HepG2 (cell line): ENCODE data around the gene ABCA3. TPM values are rescaled to one million over a fixed set of nuclear protein-coding genes. Genes with fewer than 3 reads are reported as not detected.

ENCODE experiments used
- ATAC-seq: fragments of 200-7000 bp; cut with Tn5 transposase; 3 replicates; pipeline ENCODE4 v1.9.1; 2020; ENCODE audit warnings: mild to moderate bottlenecking, moderate library complexity
- BruUV-seq: library from RNA; stranded (reverse); fragments of 400-500 nt; replicated peaks from 2 replicates; lab custom pipeline; 2021; lab: Mats Ljungman, UMichigan
- CTCF ChIA-PET: fragments of 300-600 bp; formaldehyde crosslinking; extraction: SDS; loops from one replicate; lab custom pipeline; 2021; ENCODE audit warnings: low total read pairs, inconsistent platforms, low intra/inter-chr PET ratio; lab: Yijun Ruan, JAX
- POLR2A ChIA-PET: fragments of 350-600 bp; sonication (Branson Sonifier 250); formaldehyde crosslinking; loops from one replicate; lab custom pipeline; 2020; ENCODE audit warnings: antibody characterized with exemption, inconsistent platforms; lab: Yijun Ruan, JAX
- DNase-seq: peaks from one replicate; pipeline ENCODE4 v3.0.0-alpha.2; 2015; ENCODE audit warnings: low spot score
- FAIRE-seq: peaks from 3 replicates; lab custom pipeline; 2011; peaks lifted over from hg19 to GRCh38; lab: Jason Lieb, UNC
- H2AFZ ChIP-seq: one replicate; pipeline ENCODE4 v1.6.1; 2011; ENCODE audit warnings: low read length, inconsistent platforms
- H3K27ac ChIP-seq: fragments of 300-600 bp; 3 replicates; pipeline ENCODE4 v1.8.0; 2011; ENCODE audit warnings: mixed run types, mild to moderate bottlenecking, mixed read lengths, low read length, inconsistent platforms; ENCODE audit not compliant: insufficient read depth; ENCODE audit errors: extremely low read length
- H3K27me3 ChIP-seq, 2 experiments: fragments of 200-600 bp in 1 of 2; 2 replicates in 1 of 2; 3 replicates in 1 of 2; pipeline versions ENCODE4 v1.6.0 to v1.8.0; 2011; ENCODE audit warnings: low read length in 2 of 2, mild to moderate bottlenecking in 2 of 2, moderate library complexity in 2 of 2, inconsistent platforms in 1 of 2; ENCODE audit not compliant: insufficient read depth in 2 of 2, control insufficient read depth in 1 of 2
- H3K36me3 ChIP-seq, 2 experiments: fragments of 200-600 bp in 1 of 2; replicated peaks in 1 of 2; 2 replicates in 1 of 2; 3 replicates in 1 of 2; pipeline versions ENCODE4 v1.5.1 to v1.8.0; 2011; ENCODE audit warnings: low read length in 2 of 2, inconsistent platforms in 1 of 2; ENCODE audit not compliant: insufficient read depth in 2 of 2, control insufficient read depth in 1 of 2
- H3K4me1 ChIP-seq: 2 replicates; pipeline ENCODE4 v1.5.1; 2012; ENCODE audit warnings: low read length, inconsistent platforms; ENCODE audit not compliant: insufficient read depth
- H3K4me2 ChIP-seq: 2 replicates; pipeline ENCODE4 v1.6.0; 2011; ENCODE audit warnings: low read depth, low read length, inconsistent platforms
- H3K4me3 ChIP-seq, 3 experiments: fragments of 200-600 bp in 1 of 3; sonication (generic), shearing (Covaris generic) in 1 of 3; replicated peaks in 1 of 3; 2 replicates each; pipeline ENCODE4 v1.5.1; 2011 to 2016; ENCODE audit warnings: low read length in 3 of 3, inconsistent platforms in 2 of 3, low read depth in 2 of 3, mild to moderate bottlenecking in 2 of 3, control low read depth in 1 of 3, mixed read lengths in 1 of 3; ENCODE audit not compliant: insufficient read depth in 1 of 3
- H3K79me2 ChIP-seq: one replicate; pipeline ENCODE4 v1.6.1; 2011; ENCODE audit warnings: low read length, inconsistent platforms; ENCODE audit not compliant: insufficient read depth
- H3K9ac ChIP-seq: 2 replicates; pipeline ENCODE4 v1.6.0; 2011; ENCODE audit warnings: mild to moderate bottlenecking, low read depth, low read length, inconsistent platforms; ENCODE audit not compliant: insufficient read depth
- H3K9me3 ChIP-seq: 2 replicates; pipeline ENCODE4 v1.5.1; 2012; ENCODE audit warnings: mild to moderate bottlenecking, low read length
- H4K20me1 ChIP-seq: 2 replicates; pipeline ENCODE4 v1.6.0; 2011; ENCODE audit warnings: inconsistent platforms, mild to moderate bottlenecking, low read length, moderate library complexity; ENCODE audit not compliant: insufficient read depth
- ARHGAP35 ChIP-seq: sonication (generic); formaldehyde crosslinking; IDR thresholded peaks from 2 replicates; pipeline ENCODE4 v1.9.0; 2022; ENCODE audit warnings: mild to moderate bottlenecking, inconsistent platforms, moderate library complexity, missing genetic modification reagents, borderline replicate concordance
- CENPX ChIP-seq: sonication (generic); formaldehyde crosslinking; IDR thresholded peaks from 2 replicates; pipeline ENCODE4 v1.9.0; 2021; ENCODE audit warnings: mild to moderate bottlenecking, missing genetic modification reagents, moderate library complexity
- FOXJ3 ChIP-seq: sonication (generic); formaldehyde crosslinking; IDR thresholded peaks from 2 replicates; pipeline ENCODE4 v1.4.0; 2020; ENCODE audit warnings: missing genetic modification reagents, mild to moderate bottlenecking, borderline replicate concordance
- HNRNPK ChIP-seq: fragments of 200-400 bp; formaldehyde crosslinking; IDR thresholded peaks from 2 replicates; pipeline ENCODE4 v1.6.1; 2018; ENCODE audit warnings: low read length, low read depth, moderate library complexity, mild to moderate bottlenecking; ENCODE audit not compliant: poor library complexity, severe bottlenecking
- KLF6 ChIP-seq: IDR thresholded peaks from 2 replicates; pipeline ENCODE4 v1.8.0; 2016; ENCODE audit warnings: missing biosample characterization, missing genetic modification reagents
- MAF1 ChIP-seq: sonication (generic); formaldehyde crosslinking; IDR thresholded peaks from 2 replicates; pipeline ENCODE4 v1.5.0; 2020; ENCODE audit warnings: missing genetic modification reagents, borderline replicate concordance
- MIXL1 ChIP-seq: IDR thresholded peaks from 2 replicates; pipeline ENCODE4 v1.6.1; 2016
- PCBP1 ChIP-seq: fragments of 200-400 bp; formaldehyde crosslinking; IDR thresholded peaks from 2 replicates; pipeline ENCODE4 v1.6.1; 2017; ENCODE audit warnings: mild to moderate bottlenecking, low read depth, low read length, borderline replicate concordance
- PLRG1 ChIP-seq: fragments of 450-650 bp; conservative IDR thresholded peaks from 2 replicates; pipeline ENCODE4 v1.6.1; 2016
- RORA ChIP-seq: sonication (generic); formaldehyde crosslinking; IDR thresholded peaks from 2 replicates; pipeline ENCODE4 v1.5.0; 2020; ENCODE audit warnings: mild to moderate bottlenecking, missing genetic modification reagents, moderate library complexity
- ZBTB1 ChIP-seq: sonication (generic); formaldehyde crosslinking; IDR thresholded peaks from 2 replicates; pipeline ENCODE4 v1.4.0; 2020; ENCODE audit warnings: missing genetic modification reagents, borderline replicate concordance
- ZFP37 ChIP-seq: sonication (generic); formaldehyde crosslinking; IDR thresholded peaks from 2 replicates; pipeline ENCODE4 v1.4.0; 2020; ENCODE audit warnings: missing genetic modification reagents, borderline replicate concordance
- ZNF101 ChIP-seq: sonication (generic); formaldehyde crosslinking; IDR thresholded peaks from 2 replicates; pipeline ENCODE4 v1.4.0; 2020; ENCODE audit warnings: mild to moderate bottlenecking, low read depth, missing genetic modification reagents, borderline replicate concordance
- ZNF562 ChIP-seq: sonication (generic); formaldehyde crosslinking; IDR thresholded peaks from 2 replicates; pipeline ENCODE4 v1.8.0; 2022; ENCODE audit warnings: missing genetic modification reagents, borderline replicate concordance
- ZNF780A ChIP-seq: sonication (generic); formaldehyde crosslinking; IDR thresholded peaks from 2 replicates; pipeline ENCODE4 v1.8.0; 2022; ENCODE audit warnings: mild to moderate bottlenecking, missing genetic modification reagents, moderate library complexity
- ZSCAN22 ChIP-seq: sonication (generic); formaldehyde crosslinking; IDR thresholded peaks from 2 replicates; pipeline ENCODE4 v1.4.0; 2020; ENCODE audit warnings: mild to moderate bottlenecking, missing genetic modification reagents
- ZSCAN25 ChIP-seq: sonication (generic); formaldehyde crosslinking; IDR thresholded peaks from 2 replicates; pipeline ENCODE4 v1.8.0; 2022; ENCODE audit warnings: mild to moderate bottlenecking, missing genetic modification reagents
- WGBS: methylation state at CpG from one replicate; pipeline ENCODE4 v1.1.6; 2017; ENCODE audit warnings: low lambda C conversion rate; 5-methylcytosine and 5-hydroxymethylcytosine counted together
- in situ Hi-C: cut with HindIII; loops from 2 replicates; pipeline ENCODE4 v1.10.0; 2017; ENCODE audit warnings: low pct_unique_long_range_greater_than_20kb; ENCODE audit not compliant: extremely low pct_ligation_motif_present
- intact Hi-C: fragments of 100-400 bp; cut with micrococcal nuclease; formaldehyde crosslinking; loops from one replicate; pipeline ENCODE4 v1.10.0; 2022; ENCODE audit not compliant: unreplicated experiment
- polyA plus RNA-seq, 8 experiments: library from polyadenylated mRNA; depleted of rRNA in 3 of 8; stranded (reverse) in 7 of 8; unstranded in 1 of 8; fragments of >200 nt; fragmentation: Illumina TruSeq in 4 of 8; extraction: Trizol in 4 of 8; gene quantifications; 2 replicates each; pipeline versions ENCODE4 v1.2.1 to v1.2.3, GENCODE V29; 2011 to 2016; ENCODE audit warnings: low read depth in 4 of 8, missing spikeins in 1 of 8, mixed read lengths in 1 of 8; ENCODE audit not compliant: insufficient read depth in 1 of 8
- total RNA-seq, 5 experiments: library from RNA; depleted of rRNA; stranded (reverse); fragments of >200 nt; fragmentation: Illumina TruSeq; extraction: Trizol; gene quantifications; 2 replicates each; pipeline ENCODE4 v1.2.3, GENCODE V29; 2016; ENCODE audit warnings: low read depth in 1 of 5
- TF ChIP-seq, protein P1 (sequence below): sonication (generic); formaldehyde crosslinking; IDR thresholded peaks from 2 replicates; pipeline ENCODE4 v1.9.0; 2021; ENCODE audit warnings: missing genetic modification reagents, mild to moderate bottlenecking, borderline replicate concordance
- TF ChIP-seq, protein P2 (sequence below): sonication (generic); formaldehyde crosslinking; IDR thresholded peaks from 2 replicates; pipeline ENCODE4 v1.5.1; 2020; ENCODE audit warnings: missing genetic modification reagents, mild to moderate bottlenecking, borderline replicate concordance
- TF ChIP-seq, protein P3 (sequence below): sonication (generic); formaldehyde crosslinking; IDR thresholded peaks from 2 replicates; pipeline ENCODE4 v1.8.0; 2022; ENCODE audit warnings: mild to moderate bottlenecking, missing genetic modification reagents

The ABCA3 gene
- total and polyA plus RNA-seq, 2 of the 13 experiments (the other 11 are each of a cell fraction or from before 2014, with no cell fraction given) = 0.60 to 1.5 TPM

DNA sequence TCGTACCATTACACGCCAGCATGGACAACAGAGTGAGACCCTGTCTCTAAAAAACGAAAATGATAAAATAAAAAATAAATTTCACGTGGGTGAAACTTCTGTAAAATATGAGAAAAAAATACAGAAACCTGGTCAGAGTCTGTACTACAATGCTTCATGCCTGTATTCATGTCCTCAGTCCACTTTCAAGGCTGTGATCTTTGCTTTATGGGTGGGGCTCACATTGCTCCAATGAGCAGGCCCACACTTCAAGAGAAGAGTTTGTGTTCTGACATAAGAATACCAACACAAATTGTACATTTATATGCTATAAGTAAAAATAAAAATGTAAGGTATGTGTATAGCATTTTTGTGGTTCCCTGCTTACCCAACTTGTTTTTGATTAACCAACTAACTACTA is 32.2 kb upstream of the ABCA3 start:
- in situ Hi-C loops = no loop called here
- no peaks in the 10 kb centered on the region for H3K79me2 ChIP-seq
- no peak for TF ChIP-seq ARHGAP35
- TF ChIP-seq ZFP37 (CRISPR knock-in tag) = no peak
- no peak for TF ChIP-seq ZSCAN22
- TF ChIP-seq ZNF101 (CRISPR knock-in tag) = no peak
- TF ChIP-seq PCBP1 = no peak
- no peak for TF ChIP-seq ZNF562 (CRISPR knock-in tag)
- no peak for TF ChIP-seq KLF6 (CRISPR knock-in tag)
- TF ChIP-seq ZSCAN25 (CRISPR knock-in tag) = no peak
- TF ChIP-seq ZBTB1 (CRISPR knock-in tag) = no peak
- TF ChIP-seq, protein P1, sequence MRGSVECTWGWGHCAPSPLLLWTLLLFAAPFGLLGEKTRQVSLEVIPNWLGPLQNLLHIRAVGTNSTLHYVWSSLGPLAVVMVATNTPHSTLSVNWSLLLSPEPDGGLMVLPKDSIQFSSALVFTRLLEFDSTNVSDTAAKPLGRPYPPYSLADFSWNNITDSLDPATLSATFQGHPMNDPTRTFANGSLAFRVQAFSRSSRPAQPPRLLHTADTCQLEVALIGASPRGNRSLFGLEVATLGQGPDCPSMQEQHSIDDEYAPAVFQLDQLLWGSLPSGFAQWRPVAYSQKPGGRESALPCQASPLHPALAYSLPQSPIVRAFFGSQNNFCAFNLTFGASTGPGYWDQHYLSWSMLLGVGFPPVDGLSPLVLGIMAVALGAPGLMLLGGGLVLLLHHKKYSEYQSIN = no peak
- TF ChIP-seq ZNF780A (CRISPR knock-in tag) = no peak
- TF ChIP-seq, protein P2, sequence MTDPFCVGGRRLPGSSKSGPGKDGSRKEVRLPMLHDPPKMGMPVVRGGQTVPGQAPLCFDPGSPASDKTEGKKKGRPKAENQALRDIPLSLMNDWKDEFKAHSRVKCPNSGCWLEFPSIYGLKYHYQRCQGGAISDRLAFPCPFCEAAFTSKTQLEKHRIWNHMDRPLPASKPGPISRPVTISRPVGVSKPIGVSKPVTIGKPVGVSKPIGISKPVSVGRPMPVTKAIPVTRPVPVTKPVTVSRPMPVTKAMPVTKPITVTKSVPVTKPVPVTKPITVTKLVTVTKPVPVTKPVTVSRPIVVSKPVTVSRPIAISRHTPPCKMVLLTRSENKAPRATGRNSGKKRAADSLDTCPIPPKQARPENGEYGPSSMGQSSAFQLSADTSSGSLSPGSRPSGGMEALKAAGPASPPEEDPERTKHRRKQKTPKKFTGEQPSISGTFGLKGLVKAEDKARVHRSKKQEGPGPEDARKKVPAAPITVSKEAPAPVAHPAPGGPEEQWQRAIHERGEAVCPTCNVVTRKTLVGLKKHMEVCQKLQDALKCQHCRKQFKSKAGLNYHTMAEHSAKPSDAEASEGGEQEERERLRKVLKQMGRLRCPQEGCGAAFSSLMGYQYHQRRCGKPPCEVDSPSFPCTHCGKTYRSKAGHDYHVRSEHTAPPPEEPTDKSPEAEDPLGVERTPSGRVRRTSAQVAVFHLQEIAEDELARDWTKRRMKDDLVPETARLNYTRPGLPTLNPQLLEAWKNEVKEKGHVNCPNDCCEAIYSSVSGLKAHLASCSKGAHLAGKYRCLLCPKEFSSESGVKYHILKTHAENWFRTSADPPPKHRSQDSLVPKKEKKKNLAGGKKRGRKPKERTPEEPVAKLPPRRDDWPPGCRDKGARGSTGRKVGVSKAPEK = no peak
- TF ChIP-seq PLRG1 = no peak
- TF ChIP-seq, protein P3, sequence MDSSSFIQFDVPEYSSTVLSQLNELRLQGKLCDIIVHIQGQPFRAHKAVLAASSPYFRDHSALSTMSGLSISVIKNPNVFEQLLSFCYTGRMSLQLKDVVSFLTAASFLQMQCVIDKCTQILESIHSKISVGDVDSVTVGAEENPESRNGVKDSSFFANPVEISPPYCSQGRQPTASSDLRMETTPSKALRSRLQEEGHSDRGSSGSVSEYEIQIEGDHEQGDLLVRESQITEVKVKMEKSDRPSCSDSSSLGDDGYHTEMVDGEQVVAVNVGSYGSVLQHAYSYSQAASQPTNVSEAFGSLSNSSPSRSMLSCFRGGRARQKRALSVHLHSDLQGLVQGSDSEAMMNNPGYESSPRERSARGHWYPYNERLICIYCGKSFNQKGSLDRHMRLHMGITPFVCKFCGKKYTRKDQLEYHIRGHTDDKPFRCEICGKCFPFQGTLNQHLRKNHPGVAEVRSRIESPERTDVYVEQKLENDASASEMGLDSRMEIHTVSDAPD (CRISPR knock-in tag) = no peak
- TF ChIP-seq FOXJ3 (CRISPR knock-in tag) = no peak
- TF ChIP-seq HNRNPK = no peak
- no peak for TF ChIP-seq CENPX (CRISPR knock-in tag)
- TF ChIP-seq RORA (CRISPR knock-in tag) = no peak
- TF ChIP-seq MAF1 (CRISPR knock-in tag) = no peak
- TF ChIP-seq MIXL1 = no peak
- TF ChIP-seq, all 625 proteins: peak for 0
- no peak overlapping the region for H3K4me2 ChIP-seq
- 42% methylated on average over 4 of the region's 4 CpGs for WGBS
- H3K4me1 ChIP-seq = no peaks in the 10 kb centered on the region
- no peak for ATAC-seq
- no TSS peak for BruUV-seq
- H3K9me3 ChIP-seq = no peaks in the 10 kb centered on the region
- H3K9ac ChIP-seq = no peak overlapping the region
- intact Hi-C loops = no loop called here
- peaks cover 0 to 13% of the 10 kb centered on the region in 2 experiments; a peak in 2 of 5 replicates for H3K27me3 ChIP-seq
- ChIA-PET CTCF (no interaction called here), POLR2A (no interaction called here)
- FAIRE-seq = no peak
- no peak overlapping the region for H3K27ac ChIP-seq
- no peaks in the 10 kb centered on the region for H4K20me1 ChIP-seq
- no peaks in the 10 kb centered on the region for H3K36me3 ChIP-seq
- no peak for DNase-seq
- H3K4me3 ChIP-seq = no peak overlapping the region
- H2AFZ ChIP-seq = no peak overlapping the region
